Measurements from ENCODE around the gene PNPLA5. TPM values are rescaled to one million over a fixed set of nuclear protein-coding genes. Genes with fewer than 3 reads are reported as not detected.

The PNPLA5 gene
- polyA plus RNA-seq, 2 of the 4 experiments (the other 2 are of a cell fraction), result not detected

- ChIA-PET CTCF (interaction anchor here (0.5 to 1.7 kb wide), 5 partner anchors 15 to 226 kb away, joined by 3 to 9 read pairs (median 3); no protein-coding TSS in a partner anchor), POLR2A (no interaction called here)
- H3K9me3 ChIP-seq, result no peaks in the 10 kb centered on the region
- H3K4me1 ChIP-seq, result peaks cover 13% of the 10 kb centered on the region; the same call in 2 of the 3 replicates
- no peak overlapping the region; a peak in 1 of 6 replicates for H3K27ac ChIP-seq
- H3K4me3 ChIP-seq, result no peak overlapping the region
- ATAC-seq (no peak), DNase-seq (ENCODE audit: low read depth in 1 of 2, low spot score in 1 of 2) (no peak), FAIRE-seq (no peak)
- no peak overlapping the region for H3K4me2 ChIP-seq
- WGBS (ENCODE audit: missing lambda C conversion rate), result no CpG with 5 or more reads among the region's 3 CpGs
- TF ChIP-seq ESRRA (IDR thresholded peaks at IDR 0.05; ENCODE audit: borderline replicate concordance, low read length) (no peak), POLR2A (IDR thresholded peaks at IDR 0.05; ENCODE audit: low read length) (no peak), GATA3 (IDR thresholded peaks at IDR 0.05; ENCODE audit: borderline replicate concordance) (no peak), ZSCAN20 (CRISPR knock-in tag; IDR thresholded peaks at IDR 0.05) (no peak)
Measured at GRCh38 chr22:43922123-43922522, 30.3 kb upstream of the PNPLA5 start.

GRCh38 chr22:43921370-43921769 lies 29.6 kb upstream of the PNPLA5 start:
- WGBS (ENCODE audit: missing lambda C conversion rate), result 8% methylated on average over 2 of the region's 4 CpGs
- ChIA-PET CTCF (interaction anchor here (1.2 to 1.7 kb wide), 4 partner anchors 14 to 36 kb away, joined by 3 to 9 read pairs (median 4); no protein-coding TSS in a partner anchor), POLR2A (no interaction called here)
- Histone ChIP-seq H3K4me3 (no peak overlapping the region), H3K4me1 (peaks cover 13% of the 10 kb centered on the region; the same call in 2 of the 3 replicates), H3K27ac (no peak overlapping the region; a peak in 1 of 6 replicates), H3K9me3 (no peaks in the 10 kb centered on the region), H3K4me2 (no peak overlapping the region)
- TF ChIP-seq ZC3H11A (IDR thresholded peaks at IDR 0.05) (no peak), FOSL2 (IDR thresholded peaks at IDR 0.05) (no peak), FOSL2 (CRISPR knock-in tag; IDR thresholded peaks at IDR 0.05) (peak; percentile 29; the same call in 1 of the 2 replicates)
- no peak for DNase-seq (ENCODE audit: low read depth in 1 of 2, low spot score in 1 of 2)
- 0 out of 6 replicates have a peak, but pooled peaks of 1 of the 2 experiments have one; percentile 5 for ATAC-seq
- FAIRE-seq, result no peak

GRCh38 chr22:43919106-43919973 lies 27.5 kb upstream of the PNPLA5 start:
- no peak overlapping the region for H3K4me2 ChIP-seq
- FAIRE-seq, result no peak
- POLR2A ChIA-PET, result no interaction called here

GRCh38 chr22:43917521-43917920 lies 25.7 kb upstream of the PNPLA5 start:
- Histone ChIP-seq H3K4me1 (peaks cover 20% of the 10 kb centered on the region; the same call in 2 of the 3 replicates), H3K4me2 (no peak overlapping the region), H3K9me3 (no peaks in the 10 kb centered on the region), H3K4me3 (no peak overlapping the region), H3K27ac (no peak overlapping the region)
- ATAC-seq, result no peak
- POLR2A ChIA-PET, result no interaction called here
- TF ChIP-seq ATOH8 (CRISPR knock-in tag; IDR thresholded peaks at IDR 0.05; ENCODE audit: low read depth) (no peak), MYC (IDR thresholded peaks at IDR 0.05; ENCODE audit: borderline replicate concordance, low read length) (no peak), MAZ (IDR thresholded peaks at IDR 0.05; ENCODE audit: borderline replicate concordance, low read depth, low read length) (no peak), SMC3 (IDR thresholded peaks at IDR 0.05) (no peak), GATA3 (IDR thresholded peaks at IDR 0.05; ENCODE audit: borderline replicate concordance) (no peak), NFE2L2 (conservative IDR thresholded peaks at IDR 0.05; ENCODE audit: low read length) (no peak), NR3C1 (IDR thresholded peaks at IDR 0.05) (no peak), CBX8 (IDR thresholded peaks at IDR 0.05) (no peak), NPAS2 (CRISPR knock-in tag; IDR thresholded peaks at IDR 0.05; ENCODE audit: borderline replicate concordance) (no peak), HMGXB4 (CRISPR knock-in tag; IDR thresholded peaks at IDR 0.05; ENCODE audit: borderline replicate concordance) (no peak), FOSL2 (IDR thresholded peaks at IDR 0.05) (no peak), FOSL2 (CRISPR knock-in tag; IDR thresholded peaks at IDR 0.05) (no peak), ZC3H11A (IDR thresholded peaks at IDR 0.05) (no peak)
- CTCF ChIA-PET, result interaction anchor here (0.7 to 1.2 kb wide), 2 partner anchors 10 to 28 kb away, joined by 3 read pairs; no protein-coding TSS in a partner anchor
- FAIRE-seq, result no peak
- 65% methylated on average over 6 of the region's 6 CpGs for WGBS (ENCODE audit: missing lambda C conversion rate)
- DNase-seq (ENCODE audit: low read depth in 1 of 2, low spot score in 1 of 2), result no peak

More at GRCh38 chr22:43919106-43919973, 27.5 kb upstream of the PNPLA5 start:
- CTCF ChIA-PET, result interaction anchor here (1.0 kb wide), 2 partner anchors 19 to 34 kb away, joined by 3 read pairs; no protein-coding TSS in a partner anchor
- DNase-seq (ENCODE audit: low read depth in 1 of 2, low spot score in 1 of 2), result no peak
- TF ChIP-seq ELK1 (IDR thresholded peaks at IDR 0.05; ENCODE audit: low read depth, low read length) (no peak), NFE2L2 (conservative IDR thresholded peaks at IDR 0.05; ENCODE audit: low read length) (no peak), CBX8 (IDR thresholded peaks at IDR 0.05) (no peak), RAD21 (conservative IDR thresholded peaks at IDR 0.05 in 1 of 2, IDR thresholded peaks at IDR 0.05 in 1 of 2) (no peak), FOXS1 (CRISPR knock-in tag; IDR thresholded peaks at IDR 0.05) (no peak), TP53 (CRISPR knock-in tag; IDR thresholded peaks at IDR 0.05) (no peak), EHMT2 (IDR thresholded peaks at IDR 0.05; ENCODE audit: low read depth) (no peak), HOXB13 (CRISPR knock-in tag; IDR thresholded peaks at IDR 0.05; ENCODE audit: low read depth) (no peak), POLR2AphosphoS2 (conservative IDR thresholded peaks at IDR 0.05; ENCODE audit: low read length) (no peak), ZNF302 (CRISPR knock-in tag; IDR thresholded peaks at IDR 0.05) (no peak), CHD2 (IDR thresholded peaks at IDR 0.05; ENCODE audit: low read length, partially characterized antibody) (no peak), POLR2A (IDR thresholded peaks at IDR 0.05; ENCODE audit: low read length) (no peak)
- no peak overlapping the region for H3K4me3 ChIP-seq
- WGBS (ENCODE audit: missing lambda C conversion rate), result 68% methylated on average over 16 of the region's 16 CpGs
- H3K9me3 ChIP-seq, result no peaks in the 10 kb centered on the region
- H3K4me1 ChIP-seq, result peaks cover 24% of the 10 kb centered on the region; the same call in 2 of the 3 replicates
- ATAC-seq, result no peak
- H3K27ac ChIP-seq, result peak overlapping the region in 1 of 2 experiments; percentile 9; a peak in 1 of 6 replicates

Data from A549 (cell line).